GM19452 (cell line): ENCODE data around the gene PLA2G2E.
"Not testable (repeated sequence)": the region's sequence is repeated elsewhere in the genome, so short reads cannot be mapped to it uniquely, and the experiment has no call there.

Experiments used
- ATAC-seq: cut with Tn5 transposase; IDR thresholded peaks from one replicate; pipeline ENCODE4 v1.9.1; 2021; ENCODE audit not compliant: unreplicated experiment

The PLA2G2E gene

GRCh38 chr1:19932866-19933265, 9.4 kb upstream of the PLA2G2E start:
- no peak for ATAC-seq

GRCh38 chr1:19927130-19927421, 3.7 kb upstream of the PLA2G2E start:
- not testable (repeated sequence) for ATAC-seq

GRCh38 chr1:19926296-19927129, 3.1 kb upstream of the PLA2G2E start:
- ATAC-seq: no peak

DNA sequence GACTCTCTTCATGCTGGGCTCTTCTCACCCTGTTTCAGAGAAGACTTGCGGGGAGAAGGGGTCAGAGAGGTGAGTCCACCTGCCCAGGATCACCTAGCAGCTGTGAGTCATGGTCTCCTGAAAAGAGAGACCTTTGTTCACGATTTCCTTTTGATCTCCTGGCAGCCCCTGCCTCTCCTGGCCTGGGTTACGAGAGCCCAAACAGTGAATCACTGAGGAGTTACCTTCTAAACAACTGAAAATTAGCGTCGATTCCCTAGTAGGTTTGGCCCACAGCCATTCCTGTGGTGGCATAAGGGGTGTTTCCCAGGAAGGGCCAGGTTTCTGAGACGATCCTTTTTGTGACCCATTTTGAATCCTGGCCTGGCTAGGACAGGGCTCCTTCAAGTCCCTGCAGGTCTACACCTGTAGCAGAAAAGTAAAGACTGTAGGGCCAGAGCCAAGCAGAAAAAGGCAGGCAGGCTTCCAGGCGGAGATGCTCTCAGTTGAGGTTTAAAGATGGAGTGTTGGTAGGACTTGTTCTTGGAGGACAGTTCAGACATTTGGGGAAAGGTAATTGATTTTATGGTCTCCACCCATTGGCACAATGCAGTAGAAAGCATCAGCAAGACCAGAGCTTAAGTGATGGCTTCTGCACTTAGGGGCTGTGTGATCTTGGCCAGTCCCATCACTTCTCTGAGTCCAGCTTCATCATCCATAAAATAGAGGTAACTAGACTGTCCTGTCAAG, 2.1 kb upstream of the PLA2G2E start:
- ATAC-seq: no peak

DNA sequence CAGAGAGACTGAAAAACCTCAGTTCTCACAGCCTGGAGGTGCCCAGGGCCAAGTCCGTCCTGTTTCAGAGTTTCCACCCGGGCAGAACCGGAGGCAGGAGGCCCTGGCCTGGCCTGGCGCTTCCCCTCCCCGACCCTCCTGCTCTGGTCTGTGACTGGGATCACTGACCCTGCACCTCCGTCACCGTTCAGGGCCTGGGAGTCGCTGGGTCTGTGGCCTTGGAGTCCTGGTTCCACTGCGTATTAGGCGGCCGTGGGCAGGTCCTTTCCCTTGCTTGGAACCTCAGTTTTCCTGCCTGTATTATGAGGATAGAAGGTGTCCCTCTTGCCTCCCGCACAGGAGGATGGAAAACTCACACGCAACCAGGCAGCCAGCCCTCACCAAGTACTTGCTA, 533 bp upstream of the PLA2G2E start:
- no peak for ATAC-seq

DNA sequence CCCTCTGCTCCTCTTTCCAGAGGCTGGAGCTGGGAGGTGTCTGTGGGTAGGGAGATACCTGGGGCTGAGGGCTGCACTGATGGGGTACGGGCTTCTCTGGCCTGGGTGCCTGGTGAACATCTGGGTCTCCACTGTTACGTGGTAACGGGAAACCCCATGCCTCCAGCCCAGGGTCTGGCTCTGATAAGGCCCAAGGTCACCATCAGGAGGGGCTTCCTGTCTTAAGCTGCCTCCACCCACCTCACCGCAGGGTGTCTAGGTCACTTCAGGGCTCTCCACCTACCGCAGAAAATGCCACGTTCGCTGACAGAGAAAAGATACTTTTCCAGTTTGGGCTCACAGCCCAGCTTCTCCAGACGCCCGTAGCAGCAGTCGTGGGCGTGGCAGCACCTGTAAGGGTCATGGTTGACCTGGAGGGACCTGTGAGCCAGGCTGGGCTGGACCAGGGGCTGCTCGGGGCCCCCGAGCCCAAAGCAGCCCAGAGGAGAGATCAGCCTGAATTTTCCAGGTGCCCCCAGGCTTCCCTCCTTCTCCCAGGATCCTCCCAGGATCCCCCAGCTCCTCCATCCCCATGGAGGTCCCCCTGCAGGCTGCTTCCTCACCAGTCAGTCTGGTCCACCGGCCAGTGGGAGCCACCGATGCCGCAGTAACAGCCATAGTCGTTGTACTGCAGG, 1.3 kb downstream of the PLA2G2E start:
- ATAC-seq: no peak

- ATAC-seq: no peak
Observed at GRCh38 chr1:19921310-19921709, 2.1 kb downstream of the PLA2G2E start.

DNA sequence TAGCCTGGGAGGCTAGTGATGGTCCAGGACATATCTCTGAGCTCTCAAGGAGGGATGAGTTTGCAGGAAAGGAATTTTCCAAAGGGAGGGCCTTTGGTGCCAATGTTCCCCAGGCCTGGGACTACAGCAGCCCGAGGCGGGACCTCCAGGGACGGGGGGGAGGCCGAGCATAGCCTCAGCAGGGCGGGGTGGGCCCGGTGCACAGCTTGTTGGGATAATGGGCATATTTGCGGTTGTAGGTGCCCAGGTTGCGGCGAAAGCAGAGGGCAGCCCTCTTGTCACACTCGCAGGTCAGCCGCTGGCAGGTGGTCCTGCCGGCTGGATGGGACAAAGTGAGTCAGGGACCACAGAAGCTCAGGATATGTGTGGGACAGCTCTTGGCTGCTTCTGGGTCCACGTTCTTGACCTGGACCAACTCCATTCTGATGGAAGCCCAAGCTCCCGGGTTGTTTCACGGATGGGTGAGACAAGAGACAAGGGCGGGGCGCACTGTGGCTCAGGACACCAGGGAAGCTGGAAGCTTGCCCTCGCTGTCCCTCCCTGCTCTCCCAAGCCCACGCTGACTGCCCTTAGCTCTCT, 3.2 kb downstream of the PLA2G2E start:
- no peak for ATAC-seq

GRCh38 chr1:19918057-19918456, 5.4 kb downstream of the PLA2G2E start:
- ATAC-seq: no peak

DNA sequence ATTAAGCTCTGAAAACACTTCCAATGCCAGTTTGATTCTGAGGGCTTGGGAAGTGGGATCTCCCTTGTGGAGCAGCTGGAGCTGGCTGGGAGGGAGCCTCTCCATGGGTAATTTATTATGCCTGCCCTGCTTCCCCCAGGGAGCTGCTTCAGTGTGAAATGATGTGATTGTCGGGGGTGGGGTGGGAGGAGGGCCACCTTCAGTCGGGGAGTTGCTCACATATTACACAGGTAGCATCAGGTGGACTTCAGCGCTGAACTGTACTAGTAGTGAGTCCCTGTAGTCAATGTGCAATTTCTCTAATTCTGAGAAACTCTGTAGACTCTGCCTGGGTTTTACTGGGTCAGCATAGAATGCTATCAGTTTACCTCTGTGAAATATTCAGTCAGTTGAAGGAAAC, 12.8 kb downstream of the PLA2G2E start:
- ATAC-seq: no peak

DNA sequence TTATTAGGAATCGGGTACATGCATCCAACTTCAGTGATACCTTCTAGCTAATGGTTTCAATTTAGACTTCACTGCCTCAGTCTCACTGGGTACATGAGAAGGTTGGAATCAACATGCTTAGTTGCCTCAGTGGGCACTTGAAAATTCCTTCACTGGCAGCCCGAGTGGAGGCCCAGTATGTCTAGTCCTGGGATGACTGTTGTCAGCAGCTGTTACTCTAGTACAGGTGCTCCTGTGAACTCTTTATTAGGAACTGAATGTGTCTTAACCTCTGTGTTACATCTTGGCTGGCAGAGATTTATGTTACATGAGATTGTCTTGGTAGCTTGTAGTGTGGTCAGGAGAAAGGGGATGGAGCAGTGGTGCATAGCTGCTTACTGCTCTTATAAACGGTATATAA, 13.4 kb downstream of the PLA2G2E start:
- no peak for ATAC-seq

GRCh38 chr1:19909392-19909791, 14.0 kb downstream of the PLA2G2E start:
- no peak for ATAC-seq

DNA sequence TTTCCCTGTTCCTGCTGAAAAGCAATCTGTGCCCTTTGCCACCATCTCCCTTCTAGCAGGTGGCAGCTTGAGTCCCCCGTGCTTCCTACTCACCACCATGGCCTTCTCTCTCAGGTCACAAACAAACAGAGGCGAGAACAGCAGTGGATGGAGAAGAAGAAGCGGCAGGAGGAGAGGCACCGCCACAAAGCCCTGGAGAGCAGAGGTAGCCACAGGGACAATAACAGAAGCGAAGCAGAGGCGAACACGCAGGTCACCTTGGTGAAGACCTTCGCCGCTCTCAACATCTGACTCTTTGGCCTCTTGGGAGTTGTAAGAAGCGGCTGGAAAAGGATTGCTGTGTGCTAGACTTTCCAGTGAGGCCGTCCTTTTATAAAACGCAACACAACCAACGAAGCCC, 16.0 kb downstream of the PLA2G2E start:
- ATAC-seq: no peak

GRCh38 chr1:19903621-19904020, 19.8 kb downstream of the PLA2G2E start:
- ATAC-seq: no peak

DNA sequence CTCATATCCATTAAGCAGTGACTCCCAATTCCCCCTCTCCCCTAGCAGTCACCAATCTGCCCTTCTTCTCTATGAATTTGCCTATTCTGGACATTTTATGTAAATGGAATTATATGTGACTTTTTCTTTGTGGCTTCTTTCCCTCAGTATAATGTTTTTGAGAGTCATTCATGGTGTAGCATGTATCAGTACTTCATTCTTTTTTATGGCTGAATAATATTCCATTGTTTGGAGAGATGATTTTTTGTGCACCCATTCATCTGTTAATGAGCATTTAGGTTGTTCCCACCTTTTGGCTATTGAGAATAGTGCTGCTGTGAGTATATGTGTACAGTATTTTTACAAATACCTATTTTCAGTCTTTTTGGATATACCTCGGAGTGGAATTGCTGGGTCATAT, 21.8 kb downstream of the PLA2G2E start:
- no peak for ATAC-seq

- ATAC-seq: no peak
Observed at GRCh38 chr1:19894218-19894617, 29.2 kb downstream of the PLA2G2E start.

- ATAC-seq: no peak
Observed at GRCh38 chr1:19893687-19894086, 29.7 kb downstream of the PLA2G2E start.

GRCh38 chr1:19892628-19893168, 30.7 kb downstream of the PLA2G2E start:
- no peak for ATAC-seq

DNA sequence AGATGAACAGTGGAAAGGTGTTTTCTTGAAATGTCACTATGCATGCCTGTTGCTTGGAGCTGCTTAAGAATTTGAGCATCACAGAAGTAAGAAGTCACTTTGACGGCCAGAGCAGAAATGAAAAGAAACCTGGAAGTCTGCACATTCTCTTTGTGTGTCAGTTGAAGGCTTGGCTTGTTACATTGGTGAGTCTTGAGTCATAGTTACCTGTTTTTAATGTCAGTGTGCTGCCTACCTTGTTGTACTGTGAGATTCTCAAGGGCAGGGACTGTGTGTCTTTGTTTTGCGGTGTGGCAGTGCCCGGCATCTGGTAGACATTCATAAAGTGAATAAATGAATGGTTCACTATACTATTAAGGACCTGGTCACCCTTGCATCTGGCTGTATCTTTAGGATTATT, 31.3 kb downstream of the PLA2G2E start:
- ATAC-seq: no peak

DNA sequence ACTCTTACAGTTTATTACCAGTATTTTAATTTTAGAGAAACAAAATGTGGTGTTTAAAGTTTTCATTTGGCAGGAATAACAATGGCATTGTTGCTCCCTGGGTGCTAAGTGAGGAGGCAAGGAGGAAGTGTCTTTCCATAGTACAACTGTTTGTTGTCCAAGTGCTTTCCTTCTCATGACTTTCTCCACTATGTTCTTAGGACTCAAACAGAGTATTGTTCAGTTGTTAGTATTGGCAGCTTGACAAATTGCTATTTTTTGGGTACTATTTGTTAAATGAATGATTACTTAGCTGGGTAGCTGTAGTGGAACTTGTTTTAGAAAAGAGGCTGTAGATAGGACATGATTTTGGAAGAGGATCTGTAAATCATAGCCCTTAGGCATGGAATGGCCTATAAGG, 33.8 kb downstream of the PLA2G2E start:
- ATAC-seq: no peak

DNA sequence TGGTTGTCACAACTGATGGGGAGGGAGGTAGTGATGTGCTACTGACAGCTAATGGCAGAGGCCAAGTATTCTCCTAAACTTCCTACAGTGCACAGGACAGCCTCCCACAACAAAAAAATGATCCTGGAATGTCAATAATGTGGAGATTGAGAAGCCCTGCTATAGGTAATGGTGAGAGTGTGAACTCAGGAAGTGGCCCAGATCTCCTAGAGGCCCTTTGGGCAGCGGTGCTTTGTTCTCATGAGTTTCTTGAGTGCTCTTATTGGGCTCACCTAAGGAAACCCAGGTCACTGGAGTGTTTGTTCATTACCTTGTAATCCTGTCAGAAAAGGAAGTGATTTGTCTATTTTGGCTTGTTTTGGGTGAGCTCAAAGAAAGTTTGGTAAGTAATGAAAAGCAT, 35.3 kb downstream of the PLA2G2E start:
- ATAC-seq: no peak

DNA sequence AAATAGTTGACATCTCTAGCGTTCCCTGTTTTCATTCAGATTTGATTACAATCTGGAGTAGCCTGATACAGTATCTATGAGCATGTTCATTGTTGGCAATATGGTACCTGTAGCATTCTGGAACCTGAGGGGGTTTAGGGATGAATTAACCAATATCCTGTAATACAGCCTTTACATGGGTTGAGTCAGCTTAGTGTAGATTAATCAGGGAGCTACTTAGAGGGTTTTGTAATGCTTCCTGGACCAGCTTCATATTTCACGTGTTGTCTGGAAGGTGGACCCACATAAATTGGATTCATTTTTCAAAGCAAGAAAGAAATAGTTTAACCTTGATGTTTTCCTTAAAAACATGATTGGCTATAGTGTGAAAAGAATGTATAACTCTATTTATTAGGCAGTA, 37.6 kb downstream of the PLA2G2E start:
- no peak for ATAC-seq
